SH-SY5Y (cell line): ENCODE measurements around the gene PHB1.

Experiments
- GATA2 ChIP-seq: IDR thresholded peaks from 2 replicates; pipeline ENCODE4 v1.6.1; 2011; ENCODE audit warnings: mild to moderate bottlenecking, low read depth, low read length
- GATA3 ChIP-seq: IDR thresholded peaks from 2 replicates; pipeline ENCODE4 v1.6.1; 2011; ENCODE audit warnings: low read depth, mild to moderate bottlenecking, low read length, moderate library complexity

DNA sequence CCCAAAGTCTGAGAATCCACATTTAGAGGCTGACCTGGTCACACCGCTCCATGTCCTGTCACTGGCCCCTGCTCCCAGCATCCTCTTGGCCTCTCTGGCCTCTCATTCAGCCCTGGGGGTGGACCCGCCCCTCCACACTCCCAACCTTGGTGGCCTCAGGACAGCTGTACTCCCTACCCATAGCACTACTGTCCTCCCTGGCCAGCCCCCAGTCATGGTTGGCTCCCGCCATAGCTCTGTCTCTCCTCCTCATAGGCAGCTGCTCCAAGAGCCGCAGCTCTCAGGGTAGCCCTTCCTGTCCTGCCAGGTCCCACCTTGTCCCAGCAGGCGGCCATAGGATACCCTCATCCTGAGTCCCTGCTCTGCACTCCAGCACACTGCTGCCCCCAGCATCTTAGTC, 38.0 kb upstream of the PHB1 start:
- no peak for TF ChIP-seq GATA2
- TF ChIP-seq GATA3 = no peak
